GM18505 (cell line): Measurements from ENCODE around the gene ATP5PB.

Experiments
- ATAC-seq: cut with Tn5 transposase; IDR thresholded peaks from one replicate; pipeline ENCODE4 v1.9.1; 2021; ENCODE audit not compliant: unreplicated experiment
- POLR2A ChIP-seq: IDR thresholded peaks from 4 replicates; pipeline ENCODE4 v1.6.1; 2011; ENCODE audit warnings: borderline replicate concordance; ENCODE audit not compliant: insufficient read depth, insufficient read length; ENCODE audit errors: extremely low read depth

ATP5PB gene

DNA sequence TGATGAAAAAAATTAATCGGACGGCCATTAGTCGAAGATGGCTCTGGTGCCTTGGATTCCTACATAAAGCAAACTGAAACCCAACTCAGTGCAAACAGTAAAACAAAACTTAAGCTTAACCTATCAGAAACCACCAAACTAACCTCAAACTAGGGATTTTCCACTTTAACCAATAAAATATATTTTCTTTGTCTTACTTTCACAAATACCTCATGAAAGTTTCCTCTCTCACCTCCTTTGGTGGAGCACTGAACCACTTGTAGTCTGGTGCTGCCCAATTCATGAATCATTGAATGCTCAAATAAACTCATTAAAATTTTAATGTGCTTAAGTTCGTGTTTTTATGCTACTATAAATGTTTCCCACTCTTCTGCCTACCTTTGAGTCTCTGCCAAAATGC lies 47.1 kb downstream of the ATP5PB start:
- ATAC-seq, result no peak
- no peak for TF ChIP-seq POLR2A

DNA sequence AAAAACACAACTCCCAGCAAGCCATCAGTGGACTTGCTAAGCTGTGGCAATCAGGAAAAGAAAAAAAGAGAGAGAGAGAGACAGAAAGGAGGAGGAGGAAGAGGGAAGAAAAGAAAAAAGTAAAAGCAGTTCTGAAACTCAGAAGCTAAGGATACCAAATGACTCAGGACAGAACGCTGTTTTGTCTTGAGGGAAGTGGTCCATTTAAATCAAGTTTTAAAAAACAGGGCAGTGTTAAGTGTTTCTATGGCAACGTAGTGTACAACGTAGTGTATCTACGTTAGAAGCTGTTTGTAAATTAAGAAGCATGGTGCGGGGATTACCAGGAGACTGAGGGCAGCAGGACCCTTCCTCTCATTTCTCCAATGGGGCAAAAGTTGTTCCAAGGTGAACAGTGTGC lies 48.3 kb downstream of the ATP5PB start:
- TF ChIP-seq POLR2A, result no peak
- no peak for ATAC-seq

DNA sequence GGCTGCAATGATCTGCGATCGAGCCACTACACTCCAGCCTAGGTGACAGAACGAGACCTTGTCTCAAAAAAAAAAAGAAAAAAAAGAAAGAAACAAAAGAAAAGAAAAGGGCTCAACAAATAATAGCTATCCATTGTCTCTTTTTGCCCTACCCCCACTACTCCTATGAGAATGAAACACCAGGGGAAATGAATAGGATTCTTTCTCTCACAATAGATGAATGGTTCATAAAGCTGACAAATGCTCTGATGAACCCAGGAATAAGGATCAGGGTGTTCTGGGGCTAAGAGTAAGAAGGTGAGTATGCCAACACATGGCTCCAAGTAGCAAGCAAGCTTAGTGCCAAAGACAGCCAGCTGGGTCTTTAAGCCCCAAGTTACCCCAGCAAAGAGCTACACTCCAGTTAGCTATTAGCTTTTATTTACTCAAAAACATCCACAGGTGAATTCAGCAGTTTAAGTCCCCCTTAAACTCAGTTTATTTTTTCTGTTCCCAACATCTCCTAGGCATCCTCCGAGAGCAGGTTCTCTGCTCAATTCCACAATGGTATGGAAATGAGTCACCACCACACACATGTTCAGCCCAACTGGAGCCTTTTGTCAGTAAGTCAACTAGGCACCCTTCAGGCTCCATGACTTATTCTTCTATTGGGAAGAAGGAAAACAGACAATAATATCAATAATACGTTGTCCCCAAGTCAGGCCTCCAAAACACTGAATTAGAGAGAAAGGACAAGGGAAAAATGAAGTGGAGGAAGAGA lies 49.9 kb downstream of the ATP5PB start:
- no peak for ATAC-seq
- no peak for TF ChIP-seq POLR2A

DNA sequence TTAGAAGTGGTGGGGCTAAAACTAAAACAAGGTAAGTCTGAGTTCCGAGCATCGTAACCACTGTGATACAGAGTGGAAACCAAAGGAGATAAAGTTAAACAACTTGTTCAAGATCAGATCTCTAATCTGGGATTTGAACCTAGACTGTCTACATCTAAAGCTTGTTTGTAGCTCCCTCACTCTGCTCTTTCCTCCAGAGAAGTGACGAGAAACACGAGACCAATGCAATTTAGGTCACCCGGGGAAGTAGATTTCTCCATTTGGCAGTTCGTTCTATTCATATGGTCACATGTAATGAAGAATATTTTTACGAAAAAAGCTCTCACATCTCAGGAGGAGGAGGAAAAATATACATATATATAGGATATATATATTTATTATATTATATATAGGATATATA lies 52.4 kb downstream of the ATP5PB start:
- no peak for TF ChIP-seq POLR2A
- ATAC-seq, result no peak

DNA sequence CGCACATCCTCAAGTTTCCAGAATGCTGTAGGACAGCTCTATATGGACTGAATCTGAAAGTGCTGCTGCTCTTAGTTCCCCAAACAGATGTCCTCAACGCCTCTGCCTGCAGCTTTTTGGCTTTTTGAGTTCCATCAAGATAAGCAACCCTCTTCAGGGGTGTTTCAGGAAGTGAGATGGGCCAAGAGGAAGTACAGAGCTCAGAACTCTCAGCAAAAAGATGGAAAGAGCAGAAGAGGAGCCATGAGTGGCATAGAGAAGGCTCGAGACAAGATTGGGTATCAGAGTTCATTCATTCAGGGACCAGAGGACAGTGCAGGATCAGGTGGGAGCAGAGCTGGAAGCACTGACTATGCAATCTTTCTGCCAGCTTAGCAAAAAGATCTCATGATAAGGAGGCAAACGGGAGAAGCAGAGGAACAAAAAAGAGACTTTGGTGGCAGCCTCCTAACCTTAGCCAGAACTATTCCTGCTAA lies 54.4 kb downstream of the ATP5PB start, which contains the start of the genes ADORA3 and TMIGD3:
Gene ADORA3 (minus strand): TSS at position 49 of the 476 bp plus-strand sequence. CDS start 279 bp downstream, outside the sequence.
Gene TMIGD3 (minus strand): TSS at position 49 of the 476 bp plus-strand sequence. CDS start 279 bp downstream, outside the sequence.
- no peak for ATAC-seq
- no peak for TF ChIP-seq POLR2A

DNA sequence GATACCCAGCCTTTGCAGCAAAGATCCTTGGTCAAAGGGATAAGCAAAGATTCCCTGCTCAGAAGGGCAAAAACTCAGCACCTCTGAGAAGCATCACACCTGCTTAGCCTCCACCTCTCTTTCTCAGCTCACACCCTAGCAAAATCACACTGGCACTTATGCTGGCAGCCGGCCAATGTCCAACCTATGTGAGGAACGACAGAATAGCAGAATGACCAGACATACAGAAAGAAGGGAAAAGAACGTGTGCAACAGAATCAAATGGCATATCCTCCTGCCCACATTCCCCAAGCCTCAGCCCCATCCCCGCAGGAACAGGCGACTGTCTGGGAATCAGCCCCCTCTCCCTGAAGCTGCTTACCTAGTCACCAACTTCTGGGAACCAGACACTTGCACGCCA lies 54.8 kb downstream of the ATP5PB start:
- no peak for TF ChIP-seq POLR2A
- ATAC-seq, result no peak

DNA sequence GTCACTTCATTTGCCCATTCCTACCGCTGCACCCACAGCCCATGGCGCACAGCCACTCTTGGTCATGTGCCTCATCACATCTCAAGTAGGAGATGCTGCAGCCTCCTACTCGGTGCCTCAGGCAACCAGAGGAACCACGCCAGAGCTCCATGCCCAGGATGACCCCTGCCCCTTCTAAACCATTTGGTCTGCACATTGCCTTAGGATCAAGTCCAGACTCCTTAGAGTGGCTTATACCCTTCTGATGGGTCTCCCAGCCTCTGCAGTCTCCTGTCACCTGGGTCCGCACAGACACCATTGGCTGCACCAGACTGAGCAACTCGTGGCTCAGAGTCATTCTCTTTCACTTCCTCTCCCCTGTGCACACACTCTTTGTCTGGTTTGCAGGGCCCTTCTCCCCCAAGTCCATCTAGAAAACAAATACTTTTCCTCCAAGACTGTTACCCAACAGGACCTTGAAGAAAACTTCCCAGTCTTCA lies 56.4 kb downstream of the ATP5PB start:
- peak; percentile 49 for ATAC-seq
- peak; percentile 56 for TF ChIP-seq POLR2A

DNA sequence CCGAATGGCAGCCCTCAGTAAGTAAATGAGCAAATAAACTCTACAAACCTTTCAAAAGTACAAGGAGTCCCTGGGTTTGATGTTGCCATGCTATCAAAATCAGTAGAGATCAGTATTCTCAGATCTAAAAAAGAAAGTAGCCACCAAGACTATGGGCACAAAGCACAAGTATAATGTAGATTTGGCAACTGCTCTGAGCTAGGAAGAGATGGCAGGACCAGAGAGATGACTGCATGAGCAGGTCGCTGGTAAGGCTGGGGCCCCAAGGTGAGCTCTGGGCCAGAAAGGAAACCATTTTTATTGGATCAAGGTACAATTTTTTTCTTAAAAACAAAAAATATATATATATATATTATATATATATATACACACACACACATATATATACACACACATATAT lies 57.3 kb downstream of the ATP5PB start:
- no peak for TF ChIP-seq POLR2A
- ATAC-seq, result no peak

DNA sequence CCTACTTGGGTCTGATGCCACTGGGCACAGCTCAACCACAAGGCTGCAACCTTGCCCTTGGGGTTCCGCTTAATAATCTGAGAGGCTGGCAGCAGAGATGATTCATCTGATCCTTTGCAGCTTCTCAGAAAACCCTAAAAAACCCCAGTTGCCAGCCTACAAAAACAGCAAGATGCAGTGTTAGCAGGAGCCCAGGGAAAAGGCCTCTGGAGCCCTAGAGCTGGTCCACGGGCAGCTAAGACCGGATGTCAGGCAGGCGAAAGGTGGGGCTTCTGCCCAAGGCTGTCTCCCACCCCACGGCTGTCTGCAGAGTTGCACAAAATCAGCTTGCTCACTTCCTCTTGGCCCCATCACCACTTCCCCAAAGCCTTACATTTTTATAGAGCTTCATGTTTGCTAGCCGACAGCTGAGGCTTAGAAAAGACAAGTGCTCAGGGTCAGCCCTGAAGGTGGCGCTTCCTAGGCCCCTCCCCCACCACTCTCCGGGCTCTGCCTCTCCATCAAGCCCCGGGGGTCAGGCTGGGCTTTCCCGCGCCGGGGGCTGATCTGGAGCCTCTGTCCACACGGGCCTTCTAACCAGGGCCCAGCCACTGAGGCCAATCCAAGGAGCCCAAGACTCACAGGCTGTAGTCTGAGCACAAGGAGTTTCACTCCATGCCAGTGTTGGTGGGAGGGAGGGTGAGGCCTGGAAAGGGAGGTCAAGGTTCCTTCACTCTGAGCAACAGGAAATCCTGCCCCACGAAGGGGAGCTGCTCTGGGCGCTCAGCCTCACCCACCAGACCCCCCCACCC lies 58.3 kb downstream of the ATP5PB start:
- TF ChIP-seq POLR2A, result peak; percentile 64
- ATAC-seq, result peak; percentile 48

DNA sequence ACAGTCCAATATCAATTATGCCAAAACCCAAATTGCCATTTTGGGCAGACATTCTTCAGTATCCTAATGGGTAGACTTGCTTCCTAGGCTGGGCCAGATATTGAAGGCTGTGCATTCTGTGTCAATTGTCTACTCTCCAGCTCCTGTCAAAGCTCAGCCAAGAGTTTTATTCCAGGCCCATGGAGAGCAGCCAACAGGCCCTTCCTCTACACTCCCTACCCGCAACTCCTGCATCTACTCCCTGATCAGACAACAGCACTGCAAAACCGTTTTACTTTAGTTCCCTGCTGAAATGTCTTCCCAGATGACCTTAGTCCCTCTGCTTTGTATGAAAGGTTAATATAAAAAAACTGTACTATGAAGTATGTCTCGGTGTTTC lies 60.7 kb downstream of the ATP5PB start:
- no peak for TF ChIP-seq POLR2A
- no peak for ATAC-seq

DNA sequence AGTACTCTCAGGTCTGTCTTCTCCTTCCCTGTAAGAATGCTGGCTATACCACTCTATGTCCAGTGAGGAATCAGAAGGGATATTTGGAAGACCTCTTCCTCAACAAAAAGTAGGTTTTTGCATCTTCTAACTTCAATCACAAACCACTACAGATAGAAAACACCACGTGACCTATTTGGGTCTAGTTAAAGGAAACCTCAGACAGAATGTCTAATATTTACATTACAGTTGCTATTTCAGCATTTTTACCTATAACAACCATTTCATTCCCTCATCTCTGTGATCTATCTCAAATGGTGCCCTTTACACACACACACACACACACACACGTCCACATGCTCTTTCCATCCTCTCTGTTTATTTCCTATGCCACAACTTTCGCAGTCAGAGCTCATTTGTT lies 62.1 kb downstream of the ATP5PB start:
- TF ChIP-seq POLR2A, result no peak
- ATAC-seq, result no peak
